ENCODE measurements around the gene KIAA1217. TPM values are rescaled to one million over a fixed set of nuclear protein-coding genes. Genes with fewer than 3 reads are reported as not detected.

Gene KIAA1217
- total and polyA plus RNA-seq, 2 of the 8 experiments (the other 6 are each of a cell fraction or from before 2014, with no cell fraction given) = 4.5 to 15.6 TPM

- Histone ChIP-seq H3K56ac (replicated peaks; ENCODE audit: insufficient read length, low read depth, low read length) (no peak overlapping the region), H2BK15ac (ENCODE audit: low read length) (no peak overlapping the region), H3K4me1 (replicated peaks in 1 of 4; ENCODE audit: control insufficient read depth in 3 of 4, insufficient read depth in 4 of 4, low read length in 3 of 4) (peaks cover 0 to 2% (median 0%) of the 10 kb centered on the region in 4 experiments; a peak in 2 of 7 replicates), H3K79me1 (ENCODE audit: low read depth, low read length) (no peaks in the 10 kb centered on the region), H3K79me2 (ENCODE audit: control insufficient read depth in 1 of 2, insufficient read depth in 2 of 2, low read length in 2 of 2) (no peaks in the 10 kb centered on the region), H4K91ac (replicated peaks; ENCODE audit: insufficient read length, low read length) (no peak overlapping the region), H3K27me3 (replicated peaks in 1 of 4; ENCODE audit: control insufficient read depth in 3 of 4, extremely low read depth in 1 of 4, insufficient read depth in 3 of 4, low read length in 3 of 4) (no peaks in the 10 kb centered on the region), H3K23ac (ENCODE audit: insufficient read length) (no peak overlapping the region), H3K23me2 (ENCODE audit: low read depth, low read length) (no peaks in the 10 kb centered on the region), H3K18ac (ENCODE audit: extremely low read depth, low read length) (no peak overlapping the region), H3K9ac (replicated peaks in 1 of 4; ENCODE audit: extremely low read depth in 1 of 4, low read depth in 3 of 4, low read length in 3 of 4) (no peak overlapping the region), H2BK5ac (ENCODE audit: low read depth, low read length) (no peak overlapping the region), H2BK20ac (ENCODE audit: low read length) (no peak overlapping the region), H2BK12ac (ENCODE audit: low read depth, low read length) (no peak overlapping the region), H3K27ac (ENCODE audit: low read depth, low read length) (no peak overlapping the region), H3K4ac (replicated peaks; ENCODE audit: insufficient read length, low read depth, low read length) (no peak overlapping the region), H2AFZ (ENCODE audit: low read length) (no peak overlapping the region), H3K14ac (ENCODE audit: insufficient read length) (no peak overlapping the region), H3K4me3 (ENCODE audit: extremely low read depth in 1 of 4, insufficient read depth in 2 of 4, low read depth in 3 of 4, low read length in 4 of 4) (no peak overlapping the region), H4K5ac (ENCODE audit: insufficient read length, low read depth, low read length) (no peak overlapping the region), H4K20me1 (replicated peaks in 1 of 2; ENCODE audit: control insufficient read depth in 1 of 2, insufficient read depth in 2 of 2, low read length in 2 of 2) (no peaks in the 10 kb centered on the region), H4K8ac (ENCODE audit: extremely low read depth, insufficient read depth, low read length) (no peak overlapping the region), H3K9me3 (ENCODE audit: insufficient read depth in 2 of 2, low read depth in 1 of 2, low read length in 1 of 2) (no peaks in the 10 kb centered on the region), H2BK120ac (replicated peaks; ENCODE audit: low read depth, low read length) (no peak overlapping the region), H3K4me2 (ENCODE audit: insufficient read depth in 1 of 2, low read depth in 2 of 2, low read length in 2 of 2) (no peak overlapping the region), H3K36me3 (ENCODE audit: control insufficient read depth in 2 of 4, insufficient read depth in 4 of 4, low read length in 3 of 4) (no peaks in the 10 kb centered on the region), H2AK5ac (ENCODE audit: low read depth, low read length) (no peak overlapping the region)
- no peak for FAIRE-seq
- TF ChIP-seq CHD2 (IDR thresholded peaks at IDR 0.05; ENCODE audit: low read length) (no peak), SIRT6 (IDR thresholded peaks at IDR 0.05; ENCODE audit: low read length) (no peak), TEAD4 (IDR thresholded peaks at IDR 0.05; ENCODE audit: low read depth, low read length) (0 out of 2 replicates have a peak, but pooled peaks have one; percentile 18), EGR1 (IDR thresholded peaks at IDR 0.05; ENCODE audit: borderline replicate concordance, low read depth, low read length) (no peak)
- ChIA-PET POLR2A (ENCODE audit: partially characterized antibody) (no interaction called here), CTCF (ENCODE audit: partially characterized antibody) (interaction anchor here (0.6 to 2.9 kb wide), 6 partner anchors 11 to 777 kb away, joined by 3 to 18 read pairs (median 4); no protein-coding TSS in a partner anchor)
- 95% methylated on average over 11 of the region's 11 CpGs; no CpG with 5 or more reads in 1 of the 2 experiments for WGBS, 2 experiments (ENCODE audit: extremely low coverage in 1 of 2, insufficient coverage in 1 of 2, insufficient read length in 1 of 2, insufficient replicate concordance in 2 of 2, low coverage in 1 of 2, low lambda C conversion rate in 2 of 2, missing lambda C conversion rate in 1 of 2)
- no peak for DNase-seq (ENCODE audit: low read depth in 1 of 2, low spot score in 2 of 2)
Observed at GRCh38 chr10:24307696-24308485, 99.0 kb downstream of the KIAA1217 start.

All from H1 (cell line).